ENCODE data around the gene LMF1. TPM values are rescaled to one million over a fixed set of nuclear protein-coding genes. Genes with fewer than 3 reads are reported as not detected.
"Not testable (repeated sequence)": the region's sequence is repeated elsewhere in the genome, so short reads cannot be mapped to it uniquely, and the experiment has no call there.

Gene LMF1
- total RNA-seq, 1 donor from 2014 or later, result 9.4 TPM

DNA sequence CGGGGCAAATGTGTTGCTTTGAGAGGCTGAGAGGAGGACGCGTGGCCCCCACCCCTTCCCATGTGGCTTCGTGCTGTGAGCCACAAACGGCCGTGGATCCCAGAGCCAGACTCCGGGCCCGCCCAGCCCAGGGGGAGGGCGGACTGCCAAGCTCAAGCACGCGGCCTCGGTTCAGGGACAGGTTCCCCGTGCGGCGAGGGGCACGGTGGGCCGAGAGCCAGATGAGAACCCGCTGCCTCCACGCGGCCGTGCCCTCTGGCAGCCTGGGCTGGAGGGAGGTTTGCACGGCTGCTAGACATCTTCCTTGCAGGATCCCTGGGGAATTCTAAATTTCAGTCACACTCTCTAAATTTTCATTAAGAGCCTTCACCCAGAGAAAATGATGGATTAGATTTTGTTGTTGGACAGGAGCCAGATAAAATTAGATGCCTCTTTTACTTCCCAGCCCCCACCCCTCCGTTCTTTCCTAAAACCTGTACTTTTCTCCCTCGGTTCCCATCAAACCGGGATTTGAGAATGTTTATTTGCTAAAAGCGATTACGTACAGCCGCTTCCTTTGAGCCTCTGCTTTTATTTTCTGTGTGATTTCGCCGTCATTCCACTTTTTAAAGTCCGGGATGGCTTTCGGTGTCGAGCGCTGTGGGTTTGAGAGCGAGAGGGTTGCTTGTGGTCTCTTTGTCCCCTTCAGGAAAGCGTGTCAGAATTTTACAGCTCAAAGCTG, 145.3 kb downstream of the LMF1 start:
- no peak for DNase-seq

DNA sequence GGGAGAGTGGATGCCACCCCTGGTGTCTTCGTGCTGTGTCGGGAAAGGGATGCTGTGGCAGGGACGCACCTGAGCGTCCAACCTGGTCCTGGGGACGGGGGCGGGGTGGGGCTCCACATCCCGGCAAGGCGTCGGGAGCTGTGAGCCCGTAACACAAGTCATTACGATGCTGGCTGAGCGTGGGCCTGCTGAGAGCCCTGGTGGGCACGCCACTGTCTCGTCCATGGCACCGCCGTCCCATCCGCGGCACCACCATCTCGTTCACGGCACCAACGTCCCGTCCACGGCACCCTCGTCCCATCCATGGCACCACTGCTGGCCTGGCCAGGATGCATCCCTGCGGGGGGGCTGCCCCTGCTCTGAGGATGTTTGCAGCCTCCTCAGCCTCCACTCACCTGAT, 146.2 kb downstream of the LMF1 start:
- DNase-seq, result no peak

DNA sequence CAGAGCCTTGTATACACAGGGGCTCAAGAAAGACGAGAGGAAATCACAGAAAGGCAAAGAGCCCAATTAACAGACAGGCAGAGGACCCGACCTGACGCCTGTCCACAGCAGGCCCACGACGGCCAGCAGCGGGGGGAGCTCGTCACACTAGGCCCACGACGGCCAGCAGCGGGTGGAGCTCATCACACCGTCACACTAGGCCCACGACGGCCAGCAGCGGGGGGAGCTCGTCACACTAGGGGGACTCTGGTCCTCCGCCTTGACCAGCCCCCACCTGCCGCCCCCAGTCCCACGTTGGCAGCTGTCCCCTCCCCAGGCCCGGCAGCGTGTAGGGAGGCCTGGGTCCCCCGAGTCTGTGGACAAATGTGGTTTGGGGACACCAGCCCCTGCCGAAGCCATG, 146.6 kb downstream of the LMF1 start:
- no peak for DNase-seq

DNA sequence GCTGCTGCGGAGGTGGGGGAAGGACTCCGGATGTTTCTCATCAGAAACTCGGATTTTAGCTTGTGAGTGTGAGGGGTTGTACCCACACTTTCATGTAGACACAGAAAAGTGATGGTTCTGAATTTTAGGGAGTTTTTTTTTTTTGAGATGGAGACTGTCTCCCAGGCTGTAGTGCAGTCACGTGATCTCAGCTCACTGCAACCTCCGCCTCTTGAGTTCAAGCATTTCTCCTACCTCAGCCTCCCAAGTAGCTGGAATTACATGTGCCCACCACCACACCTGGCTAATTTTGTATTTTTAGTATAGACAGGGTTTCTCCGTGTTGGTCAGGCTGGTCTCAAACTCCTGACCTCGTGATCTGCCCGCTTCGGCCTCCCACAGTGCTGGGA, 147.9 kb downstream of the LMF1 start:
- no peak for DNase-seq

DNA sequence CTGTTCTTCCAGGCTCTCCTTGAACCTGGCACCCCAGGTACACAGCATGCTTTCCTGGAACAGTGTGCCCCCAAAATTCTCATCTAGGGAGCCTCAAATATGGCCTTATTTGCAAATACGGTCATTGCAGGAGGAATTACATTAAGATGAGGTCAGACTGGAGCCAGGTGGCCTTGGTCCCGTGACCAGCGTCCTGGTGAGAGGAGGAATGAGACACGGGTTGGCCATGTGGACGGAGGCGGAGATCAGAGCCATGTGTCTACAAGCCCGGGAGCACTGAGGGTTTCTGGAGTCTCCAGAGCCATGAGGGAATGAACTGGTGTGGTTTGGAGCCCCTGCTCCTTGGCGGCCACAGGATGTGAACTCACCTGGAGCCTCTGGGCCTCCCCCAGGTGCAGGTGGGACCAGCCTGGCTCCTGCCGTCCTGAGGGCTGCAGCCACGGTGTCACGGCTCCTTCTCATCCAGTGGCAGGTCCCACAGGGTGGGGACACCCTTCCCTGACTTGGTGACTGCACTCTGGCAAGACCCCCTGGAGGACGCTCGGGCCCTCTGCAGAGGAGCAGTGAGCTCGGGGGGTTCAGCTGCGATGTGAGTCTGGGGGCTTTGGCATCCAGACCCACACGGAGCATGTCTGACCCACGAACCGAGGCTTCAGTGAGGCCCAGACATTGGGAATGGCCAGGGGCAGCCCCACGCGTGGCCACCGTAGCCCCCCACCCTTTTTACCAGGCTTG, 148.4 kb downstream of the LMF1 start:
- DNase-seq, result no peak

DNA sequence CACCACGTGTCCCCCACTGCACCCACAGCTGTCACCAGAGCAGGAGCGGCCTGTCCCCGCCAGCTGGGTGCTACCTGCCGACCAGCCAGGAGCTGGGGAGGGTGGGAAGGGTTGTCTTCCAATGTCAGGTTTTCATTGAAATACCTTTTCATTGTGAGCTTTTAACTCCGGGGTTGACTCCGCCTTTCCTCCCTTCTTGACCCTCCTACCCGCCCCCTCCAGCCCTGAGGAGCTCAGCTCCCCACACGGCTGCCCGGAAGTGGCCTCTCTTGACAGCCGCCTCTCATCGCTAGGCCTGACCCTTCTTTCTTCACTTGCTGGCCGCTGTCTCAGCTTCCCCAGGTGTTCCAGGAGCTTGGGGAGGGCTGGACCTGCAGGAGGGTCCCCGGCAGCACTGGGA, 149.0 kb downstream of the LMF1 start:
- DNase-seq, result no peak

DNA sequence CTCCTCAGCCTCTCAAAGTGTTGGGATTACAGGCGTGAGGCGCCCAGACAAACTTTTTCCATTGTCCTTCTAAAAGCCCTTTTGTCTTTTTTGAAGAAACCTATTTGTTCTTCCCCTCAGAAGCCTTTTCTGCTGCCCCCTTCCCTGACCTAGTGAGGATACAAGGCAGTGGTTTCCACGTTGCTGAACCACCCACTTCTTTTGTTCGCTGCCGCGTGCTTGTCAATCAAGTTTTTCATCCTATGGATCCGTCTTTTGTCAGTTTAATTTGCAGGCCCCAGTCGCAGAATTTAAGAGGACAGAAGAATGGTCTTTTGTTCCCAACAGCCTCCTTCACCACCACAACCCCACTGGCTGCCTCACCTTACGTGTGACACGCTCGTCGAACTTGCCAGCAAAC, 150.0 kb downstream of the LMF1 start:
- no peak for DNase-seq

DNA sequence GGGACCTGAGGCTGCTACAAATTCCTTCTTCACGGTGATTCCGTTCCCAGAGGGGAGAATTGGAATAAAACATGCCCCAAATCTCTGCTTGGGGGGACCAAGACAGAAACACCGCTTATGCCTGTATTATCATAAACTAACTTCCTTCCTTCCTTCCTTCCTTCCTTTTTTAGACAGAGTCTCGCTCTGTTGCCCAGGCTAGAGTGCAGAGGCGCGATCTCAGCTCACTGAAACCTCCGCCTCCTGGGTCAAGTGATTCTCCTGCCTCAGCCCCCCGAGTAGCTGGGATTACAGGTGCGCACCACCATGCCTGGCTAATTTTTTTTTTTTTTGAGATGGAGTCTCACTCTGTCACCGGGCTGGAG, 150.8 kb downstream of the LMF1 start:
- DNase-seq, result not testable (repeated sequence)

DNA sequence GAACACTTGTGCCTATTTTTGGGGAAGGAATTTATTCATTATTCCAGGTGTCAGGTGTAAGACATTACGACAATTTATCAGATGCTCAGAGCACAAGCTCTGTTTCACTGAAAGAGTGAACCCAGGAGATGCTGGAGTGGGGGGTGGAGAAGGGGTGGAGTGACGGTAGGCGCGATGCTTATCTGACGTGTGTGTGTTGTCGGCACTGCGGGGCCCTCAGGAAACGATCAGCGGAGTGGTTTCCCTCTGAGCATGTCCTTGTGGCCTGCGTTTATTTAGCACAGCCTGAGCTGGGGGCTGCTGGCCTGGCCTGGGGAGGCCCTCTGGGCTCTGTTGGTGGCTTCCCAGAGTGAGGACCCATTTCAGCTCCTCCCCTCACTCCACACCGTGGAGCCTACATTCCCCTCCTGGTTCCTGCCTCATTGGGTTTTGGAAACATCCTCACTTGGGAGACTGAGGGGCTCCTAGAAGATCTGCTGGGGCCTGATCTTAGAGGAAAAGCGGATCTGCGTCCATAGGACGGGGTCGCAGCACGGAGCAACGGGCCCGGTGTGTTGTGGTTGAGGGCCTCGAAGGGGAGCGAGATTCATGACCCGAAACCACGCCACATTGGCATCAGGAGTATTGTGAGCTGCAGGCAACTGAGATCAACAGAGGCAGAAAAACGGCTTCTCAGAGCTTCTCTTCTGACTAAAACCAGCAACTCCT, 151.3 kb downstream of the LMF1 start:
- DNase-seq, result no peak

DNA sequence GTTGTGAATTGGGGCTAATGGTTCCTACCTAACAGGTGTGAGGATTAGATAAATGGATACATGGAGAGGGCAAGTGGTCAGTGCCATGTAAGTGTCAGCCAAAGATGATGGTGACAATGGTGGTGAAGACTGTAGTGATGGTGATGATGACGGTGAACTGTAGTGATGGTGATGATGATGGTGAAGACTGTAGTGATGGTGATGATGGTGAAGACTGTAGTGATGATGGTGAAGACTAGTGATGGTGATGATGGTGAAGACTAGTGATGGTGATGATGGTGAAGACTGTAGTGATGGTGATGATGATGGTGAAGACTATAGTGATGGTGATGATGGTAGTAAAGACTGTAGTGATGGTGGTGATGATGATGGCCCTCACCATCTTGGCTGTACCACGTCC, 152.2 kb downstream of the LMF1 start:
- DNase-seq, result no peak

DNA sequence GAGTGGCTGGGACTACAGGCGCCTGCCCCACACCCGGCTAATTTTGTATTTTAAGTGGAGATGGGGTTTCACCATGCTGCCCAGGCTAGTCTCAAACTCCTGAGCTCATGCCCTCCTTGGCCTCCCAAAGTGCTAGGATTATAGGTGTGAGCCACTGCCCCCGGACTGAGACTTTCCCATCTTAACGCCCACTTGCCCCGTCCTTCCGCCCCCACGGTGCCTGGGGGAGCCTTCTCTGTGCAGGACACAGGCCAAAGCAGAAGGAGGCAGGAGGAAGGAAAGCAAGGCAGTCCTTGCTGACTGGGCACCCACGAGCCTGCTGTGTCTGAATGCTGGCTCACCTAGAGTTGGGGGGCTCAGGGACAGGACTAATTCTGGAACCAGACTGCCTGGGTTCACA, 152.7 kb downstream of the LMF1 start:
- DNase-seq, result no peak

DNA sequence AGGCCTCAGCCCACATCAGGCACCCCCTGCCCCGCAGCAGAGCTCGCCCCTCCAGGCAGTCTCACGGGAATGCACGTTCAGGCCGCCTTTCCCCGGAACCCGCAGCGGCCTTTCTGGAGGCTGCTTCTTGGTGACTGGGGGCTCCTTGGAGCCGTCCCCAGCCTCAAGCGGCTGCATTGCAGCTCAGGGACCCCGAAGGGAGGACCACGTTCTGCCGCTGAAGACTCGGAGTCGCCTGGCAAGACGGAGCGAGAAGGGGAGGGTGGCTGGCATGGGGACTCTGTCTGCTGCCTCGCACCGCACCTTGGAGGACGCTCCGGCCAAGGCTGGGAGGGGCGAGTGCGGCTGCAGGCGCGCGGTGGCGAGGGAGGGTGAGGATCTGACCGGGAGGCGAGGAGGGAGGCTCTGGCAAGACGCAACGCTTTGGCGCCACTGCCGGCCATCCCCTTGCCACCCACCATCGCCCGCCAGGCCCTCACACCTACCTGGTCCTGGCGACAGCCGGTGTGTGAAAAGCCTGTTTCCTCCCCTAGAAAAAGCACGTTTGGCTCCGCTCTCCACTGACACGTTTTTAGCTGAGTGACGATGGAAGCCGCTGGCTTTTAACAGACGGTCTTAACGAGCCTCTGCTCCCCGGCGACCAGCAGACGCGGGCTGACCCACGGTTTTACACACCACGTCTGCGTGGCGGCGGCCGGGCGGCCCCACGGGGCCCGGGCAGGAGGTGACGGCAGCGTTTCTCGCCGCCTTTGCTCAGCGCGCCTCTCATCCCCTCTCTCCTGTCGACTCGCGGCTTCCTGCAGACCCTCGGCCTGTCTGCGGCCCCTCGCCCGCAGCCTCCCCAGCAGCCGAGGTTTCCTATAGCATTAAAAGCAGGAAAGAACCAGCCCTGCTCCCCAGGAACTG, 153.5 kb downstream of the LMF1 start:
- DNase-seq, result no peak

DNA sequence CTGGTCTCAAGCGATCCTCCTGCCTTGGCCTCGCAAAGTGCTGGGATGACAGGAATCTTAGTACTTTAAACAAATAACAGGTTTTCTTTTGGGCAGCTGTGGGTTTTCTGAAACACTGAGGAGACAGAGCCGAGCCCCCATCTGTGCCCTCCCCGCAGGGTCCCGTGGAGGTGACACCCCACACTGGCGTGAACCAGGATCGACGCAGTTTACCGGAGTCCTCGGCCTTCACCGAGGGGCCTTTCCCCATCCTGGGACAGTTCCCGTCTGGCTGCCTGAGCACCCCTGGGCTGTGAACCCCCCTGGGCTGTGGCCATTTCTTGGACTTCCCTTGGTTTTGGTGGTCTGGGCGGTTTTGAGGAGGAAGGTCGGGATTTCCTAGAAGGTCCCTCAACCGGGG, 154.9 kb downstream of the LMF1 start:
- no peak for DNase-seq

DNA sequence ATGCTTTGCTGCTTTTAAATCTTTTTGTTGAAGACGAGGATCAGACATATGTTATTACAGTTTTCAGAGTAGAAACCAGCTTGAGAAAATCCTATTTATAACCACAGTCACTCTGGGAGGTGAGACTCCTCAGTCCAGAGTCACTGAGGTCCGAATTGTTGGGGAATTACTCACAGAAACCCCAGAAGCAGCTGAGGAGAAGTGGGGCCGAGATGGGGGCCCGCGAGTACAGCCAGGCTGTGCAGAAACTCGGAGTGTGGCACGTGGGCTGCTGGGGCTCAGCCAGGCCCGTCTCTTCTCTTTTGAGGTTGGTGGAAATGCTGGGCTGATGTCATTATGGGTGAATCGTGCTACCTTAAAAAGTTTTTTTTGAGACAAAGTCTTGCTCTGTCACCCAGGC, 155.8 kb downstream of the LMF1 start:
- DNase-seq, result no peak

DNA sequence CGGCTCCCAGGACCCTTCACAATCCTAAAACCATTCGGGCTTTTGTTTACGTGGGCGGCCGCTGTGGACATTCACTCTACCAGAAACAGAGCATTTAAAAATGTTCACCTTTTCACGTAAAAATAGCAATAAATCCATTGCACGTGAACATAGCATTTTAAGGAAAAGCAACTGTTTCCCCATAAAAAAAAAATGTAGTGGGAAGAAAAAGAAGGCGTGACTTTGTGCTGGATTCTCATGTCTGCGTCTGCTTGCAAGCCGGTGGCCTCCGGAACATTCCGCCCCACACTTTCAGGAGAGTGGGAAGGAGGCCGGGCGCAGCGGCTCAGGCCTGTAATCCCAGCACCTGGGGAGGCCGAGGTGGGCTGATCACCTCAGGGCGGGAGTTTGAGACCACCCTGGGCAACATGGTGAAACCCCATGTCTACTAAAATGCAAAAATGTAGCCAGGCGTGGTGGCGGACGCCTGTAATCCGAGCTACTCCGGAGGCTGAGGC, 156.8 kb downstream of the LMF1 start:
- DNase-seq, result no peak

DNA sequence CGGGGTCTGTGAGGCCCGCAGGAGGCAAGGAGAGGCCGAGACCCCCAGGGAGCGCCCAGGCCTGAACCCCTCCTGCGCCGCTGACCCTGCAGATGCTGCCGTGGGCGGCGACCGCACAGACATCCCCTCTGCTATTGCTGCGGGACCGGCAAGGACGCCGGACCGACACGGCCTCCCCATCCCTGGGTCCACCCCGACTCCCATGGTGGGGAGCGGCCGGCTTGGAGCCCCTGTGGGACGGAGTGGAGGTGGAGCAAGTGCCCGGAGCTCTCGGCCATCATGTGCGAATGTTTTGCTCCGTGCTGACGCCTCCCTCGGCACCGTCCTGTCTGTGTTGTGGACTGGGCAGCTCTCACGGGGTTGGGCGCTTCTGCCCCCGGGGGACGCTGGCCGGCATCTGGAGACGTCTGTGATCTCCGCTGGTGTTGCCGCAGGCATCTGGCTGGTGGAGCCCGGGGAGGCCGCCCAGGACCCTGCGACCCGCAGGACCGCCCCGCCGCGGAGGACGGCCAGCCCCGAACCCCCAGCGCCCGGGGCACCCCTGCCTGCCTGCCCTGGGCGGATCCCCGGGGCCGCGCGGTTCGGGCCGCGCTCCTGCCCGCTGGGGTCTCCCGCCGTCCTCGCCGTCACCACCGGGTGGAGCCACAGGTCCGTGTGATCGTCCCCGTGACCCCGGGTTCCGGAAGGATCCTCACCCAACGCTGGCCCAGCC, 157.4 kb downstream of the LMF1 start:
- DNase-seq, result no peak

DNA sequence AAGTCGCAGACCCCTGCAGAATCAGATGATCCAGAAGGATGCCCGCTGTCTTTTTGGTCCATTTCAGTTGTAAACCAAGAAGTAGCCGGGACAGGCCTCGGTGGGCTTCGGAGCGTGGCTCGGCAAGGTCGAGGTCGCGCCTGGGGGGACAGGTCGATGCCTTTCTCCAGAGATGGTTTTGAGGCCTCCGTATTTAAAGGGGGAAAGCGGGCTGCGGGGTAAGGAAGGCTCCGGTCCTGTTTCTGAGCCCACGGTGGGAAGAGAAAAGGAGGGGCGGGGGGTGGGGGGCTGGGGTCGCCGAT, 162.7 kb downstream of the LMF1 start:
- no peak for DNase-seq

DNA sequence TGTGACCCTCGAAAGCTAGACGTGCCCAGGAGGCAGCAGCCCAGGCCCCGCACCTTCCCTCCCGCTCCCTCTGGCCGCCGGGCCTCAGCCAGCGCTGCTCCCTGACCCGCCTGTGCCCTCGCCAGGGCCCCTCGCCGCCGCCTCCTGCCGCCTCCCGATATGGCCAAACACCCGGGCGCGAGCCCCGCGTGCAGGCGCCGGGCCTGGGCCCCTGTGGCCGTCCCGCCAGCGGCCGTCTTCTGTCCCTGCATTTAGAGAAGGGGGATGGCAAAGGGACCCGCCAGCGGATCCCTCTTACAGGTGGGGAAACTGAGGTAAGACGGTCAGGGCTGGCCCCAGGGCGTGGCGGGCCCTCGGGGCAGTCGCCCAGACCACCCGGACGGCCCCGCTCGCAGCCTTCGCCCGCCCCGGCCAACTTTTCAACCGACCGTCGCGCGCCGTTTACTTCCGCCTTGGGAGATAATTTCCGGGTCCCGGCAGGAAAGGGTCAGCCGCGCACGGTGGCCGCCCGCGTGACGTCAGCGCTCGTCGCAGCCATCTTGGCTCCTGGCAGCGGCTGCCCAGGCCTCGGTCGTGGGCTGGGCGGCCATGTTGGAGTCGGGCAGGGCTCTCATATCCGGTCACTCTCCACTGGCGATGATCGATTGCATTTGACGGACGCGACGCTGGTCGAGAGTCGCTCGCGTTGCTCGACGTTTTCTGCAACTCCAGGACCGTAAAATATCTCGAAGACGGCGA, 163.3 kb downstream of the LMF1 start:
- peak; percentile 74 for DNase-seq

DNA sequence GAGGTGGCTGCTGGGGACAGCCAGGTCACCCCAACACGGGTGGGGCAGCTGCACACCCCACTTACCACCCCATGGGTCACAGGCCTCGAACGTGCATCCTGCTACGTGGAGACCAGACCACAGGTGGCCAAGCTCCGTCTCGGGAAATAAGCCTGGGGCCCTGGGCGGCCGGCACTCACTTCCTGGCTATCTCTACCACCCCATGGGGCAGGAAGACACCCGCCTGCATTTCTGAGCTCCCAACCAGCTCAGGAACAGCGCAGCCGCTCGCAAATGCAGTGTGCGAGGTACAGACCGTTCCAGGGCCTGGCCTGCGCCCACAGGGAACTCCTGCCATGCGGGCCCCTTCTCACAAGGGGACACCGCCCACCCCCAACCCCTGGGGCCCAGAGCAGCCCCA, 165.3 kb downstream of the LMF1 start:
- DNase-seq, result no peak

DNA sequence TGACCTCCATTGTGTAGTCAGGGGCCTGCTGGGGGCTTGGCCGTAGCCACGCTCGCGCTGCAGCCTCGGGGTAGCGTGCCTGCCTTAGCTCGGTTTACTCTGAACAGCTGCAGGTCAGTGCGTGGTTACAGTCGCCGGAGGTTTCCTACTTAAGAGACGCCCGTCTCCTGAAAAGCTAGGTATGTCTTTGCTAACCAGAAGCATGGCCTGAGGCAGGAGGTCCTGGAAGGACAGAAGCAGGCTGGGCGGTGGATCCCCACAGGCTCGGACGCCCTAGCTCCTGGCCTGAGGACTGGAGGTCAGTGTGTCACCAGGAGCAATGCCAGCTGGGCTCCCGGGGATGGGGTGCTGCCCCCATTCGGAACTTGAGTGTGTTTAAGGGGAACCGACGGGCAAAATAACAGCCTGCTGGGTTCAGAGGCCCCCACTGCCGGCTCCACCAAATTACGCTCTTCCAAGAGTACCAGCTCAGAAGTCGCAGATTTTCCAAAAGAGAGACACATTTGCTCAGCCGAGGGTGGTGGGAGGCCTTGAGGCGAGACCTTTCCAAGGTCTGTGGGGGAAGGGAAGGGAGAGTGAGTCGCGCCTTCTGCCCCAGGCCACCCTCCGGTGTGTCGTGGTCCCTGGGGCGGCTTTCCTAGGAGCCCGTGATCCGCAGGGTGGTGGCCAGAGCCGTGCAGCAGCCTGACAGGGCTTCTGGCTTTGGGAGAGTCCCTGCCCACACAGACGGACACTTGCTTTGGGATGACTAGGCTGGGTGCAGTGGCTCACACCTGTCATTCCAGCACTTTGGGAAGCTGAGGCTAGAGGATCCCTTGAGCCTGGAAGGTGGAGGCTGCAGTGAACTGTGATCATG, 166.4 kb downstream of the LMF1 start:
- DNase-seq, result no peak

Measured in occipital lobe (tissue), 2 donors.